WTC11 (cell line): ENCODE measurements around the gene FZD7. TPM values are rescaled to one million over a fixed set of nuclear protein-coding genes. Genes with fewer than 3 reads are reported as not detected.

ENCODE experiments used
- ATAC-seq: fragments of 200-7000 bp; cut with Tn5 transposase; 2 replicates; pipeline ENCODE4 v1.10.0; 2021; ENCODE audit warnings: mild to moderate bottlenecking, moderate library complexity
- CTCF ChIA-PET: fragments of 300-600 bp; sonication (Branson Sonifier 250); formaldehyde crosslinking; loops from one replicate; lab custom pipeline; 2021; ENCODE audit warnings: antibody characterized with exemption; lab: Charles Lee
- POLR2A ChIA-PET: fragments of 350-600 bp; sonication (Branson Sonifier 250); formaldehyde crosslinking; loops from one replicate; lab custom pipeline; 2021; ENCODE audit warnings: antibody characterized with exemption; lab: Charles Lee
- DNase-seq: peaks from one replicate; pipeline ENCODE4 v3.0.0; 2021; ENCODE audit warnings: low spot score
- H3K27ac Mint-ChIP-seq: 2 replicates; pipeline ENCODE4 v1.8.0; 2021; ENCODE audit warnings: mixed read lengths
- H3K27me3 Mint-ChIP-seq: 2 replicates; pipeline ENCODE4 v1.8.0; 2021; ENCODE audit warnings: low read depth, mild to moderate bottlenecking, moderate library complexity, mixed read lengths
- H3K36me3 Mint-ChIP-seq: 2 replicates; pipeline ENCODE4 v1.8.0; 2021; ENCODE audit warnings: mixed read lengths
- H3K4me1 Mint-ChIP-seq: 2 replicates; pipeline ENCODE4 v1.8.0; 2022; ENCODE audit warnings: mixed read lengths
- H3K4me3 Mint-ChIP-seq: 2 replicates; pipeline ENCODE4 v1.8.0; 2021; ENCODE audit warnings: mild to moderate bottlenecking, moderate library complexity, mixed read lengths
- H3K9me3 Mint-ChIP-seq: 2 replicates; pipeline ENCODE4 v1.8.0; 2021; ENCODE audit warnings: mixed read lengths
- CBFB ChIP-seq: sonication (generic); formaldehyde crosslinking; IDR thresholded peaks from 2 replicates; pipeline ENCODE4 v1.8.1; 2022; ENCODE audit warnings: mild to moderate bottlenecking, low read depth, missing genetic modification reagents
- FOXJ3 ChIP-seq: sonication (generic); formaldehyde crosslinking; IDR thresholded peaks from 2 replicates; pipeline ENCODE4 v1.9.0; 2021; ENCODE audit warnings: missing genetic modification reagents, mild to moderate bottlenecking, borderline replicate concordance
- GABPB1 ChIP-seq: sonication (generic); formaldehyde crosslinking; IDR thresholded peaks from 2 replicates; pipeline ENCODE4 v1.8.1; 2023; ENCODE audit warnings: mild to moderate bottlenecking, missing genetic modification reagents
- JUN ChIP-seq: sonication (generic); formaldehyde crosslinking; IDR thresholded peaks from 2 replicates; pipeline ENCODE4 v1.8.0; 2023; ENCODE audit warnings: mild to moderate bottlenecking, missing genetic modification reagents
- NR3C1 ChIP-seq: sonication (generic); formaldehyde crosslinking; conservative IDR thresholded peaks from 2 replicates; pipeline ENCODE4 v1.8.1; 2023; ENCODE audit warnings: low read depth, mild to moderate bottlenecking, missing genetic modification reagents
- PRRX2 ChIP-seq: fragments of 250-450 bp; sonication (Bioruptor Pico); IDR thresholded peaks from 2 replicates; pipeline ENCODE4 v1.8.0; 2021; ENCODE audit warnings: mild to moderate bottlenecking
- RELA ChIP-seq: sonication (generic); formaldehyde crosslinking; IDR thresholded peaks from 2 replicates; pipeline ENCODE4 v1.8.1; 2022; ENCODE audit warnings: missing genetic modification reagents, mild to moderate bottlenecking, borderline replicate concordance
- RORB ChIP-seq: fragments of 250-450 bp; sonication (Bioruptor Pico); IDR thresholded peaks from 2 replicates; pipeline ENCODE4 v1.9.0; 2021; ENCODE audit warnings: mild to moderate bottlenecking
- TCF7 ChIP-seq: sonication (generic); formaldehyde crosslinking; IDR thresholded peaks from 2 replicates; pipeline ENCODE4 v1.8.0; 2022; ENCODE audit warnings: mild to moderate bottlenecking, low read depth, missing genetic modification reagents, moderate library complexity
- ZNF121 ChIP-seq: sonication (generic); formaldehyde crosslinking; IDR thresholded peaks from 2 replicates; pipeline ENCODE4 v1.8.0; 2023; ENCODE audit warnings: missing genetic modification reagents
- ZNF263 ChIP-seq: sonication (generic); formaldehyde crosslinking; IDR thresholded peaks from 2 replicates; pipeline ENCODE4 v1.8.1; 2022; ENCODE audit warnings: low read depth, mild to moderate bottlenecking, moderate library complexity, missing genetic modification reagents
- ZNF423 ChIP-seq: fragments of 250-450 bp; sonication (Bioruptor Pico); IDR thresholded peaks from 2 replicates; pipeline ENCODE4 v2.1.2; 2022; ENCODE audit warnings: mild to moderate bottlenecking, moderate library complexity
- total RNA-seq: library from RNA; stranded (reverse); gene quantifications from 3 replicates; pipeline ENCODE4 v1.2.3, GENCODE V29; 2021
- TF ChIP-seq, protein P1 (sequence below): sonication (generic); formaldehyde crosslinking; IDR thresholded peaks from 2 replicates; pipeline ENCODE4 v1.8.0; 2022; ENCODE audit warnings: mild to moderate bottlenecking, missing genetic modification reagents
- TF ChIP-seq, protein P2 (sequence below): sonication (generic); formaldehyde crosslinking; conservative IDR thresholded peaks from 2 replicates; pipeline ENCODE4 v1.8.1; 2023; ENCODE audit warnings: mild to moderate bottlenecking, low read depth, missing genetic modification reagents, moderate library complexity
- TF ChIP-seq, protein P3 (sequence below): sonication (generic); formaldehyde crosslinking; conservative IDR thresholded peaks from 2 replicates; pipeline ENCODE4 v1.8.1; 2022; ENCODE audit warnings: mild to moderate bottlenecking, missing genetic modification reagents
- TF ChIP-seq, protein P4 (sequence below): sonication (generic); formaldehyde crosslinking; IDR thresholded peaks from 2 replicates; pipeline ENCODE4 v1.8.1; 2022; ENCODE audit warnings: mild to moderate bottlenecking, moderate library complexity, missing genetic modification reagents
- TF ChIP-seq, protein P5 (sequence below): sonication (generic); formaldehyde crosslinking; IDR thresholded peaks from 2 replicates; pipeline ENCODE4 v1.8.1; 2023; ENCODE audit warnings: mild to moderate bottlenecking, missing genetic modification reagents, moderate library complexity
- TF ChIP-seq, protein P6 (sequence below): sonication (generic); formaldehyde crosslinking; IDR thresholded peaks from 2 replicates; pipeline ENCODE4 v1.8.0; 2023; ENCODE audit warnings: mild to moderate bottlenecking, missing genetic modification reagents
- TF ChIP-seq, protein P7 (sequence below): fragments of 250-450 bp; sonication (Bioruptor Pico); IDR thresholded peaks from 2 replicates; pipeline ENCODE4 v1.9.0; 2021; ENCODE audit warnings: mild to moderate bottlenecking
- TF ChIP-seq, protein P8 (sequence below): fragments of 250-450 bp; sonication (Bioruptor Pico); IDR thresholded peaks from 2 replicates; pipeline ENCODE4 v1.8.0; 2021; ENCODE audit warnings: mild to moderate bottlenecking

The FZD7 gene
- total RNA-seq, 1 experiment from 2014 or later = 153 TPM

DNA sequence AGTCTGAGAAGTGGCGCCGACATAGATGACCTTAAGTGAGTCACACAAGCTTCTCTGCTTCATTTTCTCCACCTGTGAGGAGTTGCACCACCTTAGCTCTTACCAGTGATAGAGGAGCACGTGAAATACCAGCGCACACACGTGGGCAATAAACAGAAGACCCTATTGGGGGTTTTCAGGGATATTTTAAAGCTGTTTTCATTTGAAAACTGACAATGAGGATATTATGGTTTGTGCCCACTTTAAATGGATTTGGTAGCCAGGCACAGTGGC, 47.3 kb upstream of the FZD7 start:
- H3K36me3 Mint-ChIP-seq = no peaks in the 10 kb centered on the region
- ATAC-seq = no peak
- TF ChIP-seq, protein P1, sequence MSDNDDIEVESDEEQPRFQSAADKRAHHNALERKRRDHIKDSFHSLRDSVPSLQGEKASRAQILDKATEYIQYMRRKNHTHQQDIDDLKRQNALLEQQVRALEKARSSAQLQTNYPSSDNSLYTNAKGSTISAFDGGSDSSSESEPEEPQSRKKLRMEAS (CRISPR knock-in tag) = no peak
- TF ChIP-seq ZNF121 (no peak), JUN (CRISPR knock-in tag) (no peak), RELA (no peak), RORB (CRISPR knock-in tag) (no peak), CBFB (CRISPR knock-in tag) (no peak), FOXJ3 (no peak), TCF7 (no peak), PRRX2 (no peak), NR3C1 (CRISPR knock-in tag) (no peak), ZNF263 (CRISPR knock-in tag) (no peak), ZNF423 (CRISPR knock-in tag) (no peak), GABPB1 (CRISPR knock-in tag) (no peak)
- TF ChIP-seq, protein P2, sequence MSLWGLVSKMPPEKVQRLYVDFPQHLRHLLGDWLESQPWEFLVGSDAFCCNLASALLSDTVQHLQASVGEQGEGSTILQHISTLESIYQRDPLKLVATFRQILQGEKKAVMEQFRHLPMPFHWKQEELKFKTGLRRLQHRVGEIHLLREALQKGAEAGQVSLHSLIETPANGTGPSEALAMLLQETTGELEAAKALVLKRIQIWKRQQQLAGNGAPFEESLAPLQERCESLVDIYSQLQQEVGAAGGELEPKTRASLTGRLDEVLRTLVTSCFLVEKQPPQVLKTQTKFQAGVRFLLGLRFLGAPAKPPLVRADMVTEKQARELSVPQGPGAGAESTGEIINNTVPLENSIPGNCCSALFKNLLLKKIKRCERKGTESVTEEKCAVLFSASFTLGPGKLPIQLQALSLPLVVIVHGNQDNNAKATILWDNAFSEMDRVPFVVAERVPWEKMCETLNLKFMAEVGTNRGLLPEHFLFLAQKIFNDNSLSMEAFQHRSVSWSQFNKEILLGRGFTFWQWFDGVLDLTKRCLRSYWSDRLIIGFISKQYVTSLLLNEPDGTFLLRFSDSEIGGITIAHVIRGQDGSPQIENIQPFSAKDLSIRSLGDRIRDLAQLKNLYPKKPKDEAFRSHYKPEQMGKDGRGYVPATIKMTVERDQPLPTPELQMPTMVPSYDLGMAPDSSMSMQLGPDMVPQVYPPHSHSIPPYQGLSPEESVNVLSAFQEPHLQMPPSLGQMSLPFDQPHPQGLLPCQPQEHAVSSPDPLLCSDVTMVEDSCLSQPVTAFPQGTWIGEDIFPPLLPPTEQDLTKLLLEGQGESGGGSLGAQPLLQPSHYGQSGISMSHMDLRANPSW = no peak
- TF ChIP-seq, protein P3, sequence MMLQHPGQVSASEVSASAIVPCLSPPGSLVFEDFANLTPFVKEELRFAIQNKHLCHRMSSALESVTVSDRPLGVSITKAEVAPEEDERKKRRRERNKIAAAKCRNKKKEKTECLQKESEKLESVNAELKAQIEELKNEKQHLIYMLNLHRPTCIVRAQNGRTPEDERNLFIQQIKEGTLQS (CRISPR knock-in tag) = no peak
- TF ChIP-seq, protein P4, sequence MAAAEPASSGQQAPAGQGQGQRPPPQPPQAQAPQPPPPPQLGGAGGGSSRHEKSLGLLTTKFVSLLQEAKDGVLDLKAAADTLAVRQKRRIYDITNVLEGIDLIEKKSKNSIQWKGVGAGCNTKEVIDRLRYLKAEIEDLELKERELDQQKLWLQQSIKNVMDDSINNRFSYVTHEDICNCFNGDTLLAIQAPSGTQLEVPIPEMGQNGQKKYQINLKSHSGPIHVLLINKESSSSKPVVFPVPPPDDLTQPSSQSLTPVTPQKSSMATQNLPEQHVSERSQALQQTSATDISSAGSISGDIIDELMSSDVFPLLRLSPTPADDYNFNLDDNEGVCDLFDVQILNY (CRISPR knock-in tag) = no peak
- TF ChIP-seq, protein P5, sequence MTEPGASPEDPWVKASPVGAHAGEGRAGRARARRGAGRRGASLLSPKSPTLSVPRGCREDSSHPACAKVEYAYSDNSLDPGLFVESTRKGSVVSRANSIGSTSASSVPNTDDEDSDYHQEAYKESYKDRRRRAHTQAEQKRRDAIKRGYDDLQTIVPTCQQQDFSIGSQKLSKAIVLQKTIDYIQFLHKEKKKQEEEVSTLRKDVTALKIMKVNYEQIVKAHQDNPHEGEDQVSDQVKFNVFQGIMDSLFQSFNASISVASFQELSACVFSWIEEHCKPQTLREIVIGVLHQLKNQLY (CRISPR knock-in tag) = no peak
- TF ChIP-seq, protein P6, sequence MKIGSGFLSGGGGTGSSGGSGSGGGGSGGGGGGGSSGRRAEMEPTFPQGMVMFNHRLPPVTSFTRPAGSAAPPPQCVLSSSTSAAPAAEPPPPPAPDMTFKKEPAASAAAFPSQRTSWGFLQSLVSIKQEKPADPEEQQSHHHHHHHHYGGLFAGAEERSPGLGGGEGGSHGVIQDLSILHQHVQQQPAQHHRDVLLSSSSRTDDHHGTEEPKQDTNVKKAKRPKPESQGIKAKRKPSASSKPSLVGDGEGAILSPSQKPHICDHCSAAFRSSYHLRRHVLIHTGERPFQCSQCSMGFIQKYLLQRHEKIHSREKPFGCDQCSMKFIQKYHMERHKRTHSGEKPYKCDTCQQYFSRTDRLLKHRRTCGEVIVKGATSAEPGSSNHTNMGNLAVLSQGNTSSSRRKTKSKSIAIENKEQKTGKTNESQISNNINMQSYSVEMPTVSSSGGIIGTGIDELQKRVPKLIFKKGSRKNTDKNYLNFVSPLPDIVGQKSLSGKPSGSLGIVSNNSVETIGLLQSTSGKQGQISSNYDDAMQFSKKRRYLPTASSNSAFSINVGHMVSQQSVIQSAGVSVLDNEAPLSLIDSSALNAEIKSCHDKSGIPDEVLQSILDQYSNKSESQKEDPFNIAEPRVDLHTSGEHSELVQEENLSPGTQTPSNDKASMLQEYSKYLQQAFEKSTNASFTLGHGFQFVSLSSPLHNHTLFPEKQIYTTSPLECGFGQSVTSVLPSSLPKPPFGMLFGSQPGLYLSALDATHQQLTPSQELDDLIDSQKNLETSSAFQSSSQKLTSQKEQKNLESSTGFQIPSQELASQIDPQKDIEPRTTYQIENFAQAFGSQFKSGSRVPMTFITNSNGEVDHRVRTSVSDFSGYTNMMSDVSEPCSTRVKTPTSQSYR (CRISPR knock-in tag) = no peak
- TF ChIP-seq, protein P7, sequence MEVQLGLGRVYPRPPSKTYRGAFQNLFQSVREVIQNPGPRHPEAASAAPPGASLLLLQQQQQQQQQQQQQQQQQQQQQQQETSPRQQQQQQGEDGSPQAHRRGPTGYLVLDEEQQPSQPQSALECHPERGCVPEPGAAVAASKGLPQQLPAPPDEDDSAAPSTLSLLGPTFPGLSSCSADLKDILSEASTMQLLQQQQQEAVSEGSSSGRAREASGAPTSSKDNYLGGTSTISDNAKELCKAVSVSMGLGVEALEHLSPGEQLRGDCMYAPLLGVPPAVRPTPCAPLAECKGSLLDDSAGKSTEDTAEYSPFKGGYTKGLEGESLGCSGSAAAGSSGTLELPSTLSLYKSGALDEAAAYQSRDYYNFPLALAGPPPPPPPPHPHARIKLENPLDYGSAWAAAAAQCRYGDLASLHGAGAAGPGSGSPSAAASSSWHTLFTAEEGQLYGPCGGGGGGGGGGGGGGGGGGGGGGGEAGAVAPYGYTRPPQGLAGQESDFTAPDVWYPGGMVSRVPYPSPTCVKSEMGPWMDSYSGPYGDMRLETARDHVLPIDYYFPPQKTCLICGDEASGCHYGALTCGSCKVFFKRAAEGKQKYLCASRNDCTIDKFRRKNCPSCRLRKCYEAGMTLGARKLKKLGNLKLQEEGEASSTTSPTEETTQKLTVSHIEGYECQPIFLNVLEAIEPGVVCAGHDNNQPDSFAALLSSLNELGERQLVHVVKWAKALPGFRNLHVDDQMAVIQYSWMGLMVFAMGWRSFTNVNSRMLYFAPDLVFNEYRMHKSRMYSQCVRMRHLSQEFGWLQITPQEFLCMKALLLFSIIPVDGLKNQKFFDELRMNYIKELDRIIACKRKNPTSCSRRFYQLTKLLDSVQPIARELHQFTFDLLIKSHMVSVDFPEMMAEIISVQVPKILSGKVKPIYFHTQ (CRISPR knock-in tag) = no peak
- TF ChIP-seq, protein P8, sequence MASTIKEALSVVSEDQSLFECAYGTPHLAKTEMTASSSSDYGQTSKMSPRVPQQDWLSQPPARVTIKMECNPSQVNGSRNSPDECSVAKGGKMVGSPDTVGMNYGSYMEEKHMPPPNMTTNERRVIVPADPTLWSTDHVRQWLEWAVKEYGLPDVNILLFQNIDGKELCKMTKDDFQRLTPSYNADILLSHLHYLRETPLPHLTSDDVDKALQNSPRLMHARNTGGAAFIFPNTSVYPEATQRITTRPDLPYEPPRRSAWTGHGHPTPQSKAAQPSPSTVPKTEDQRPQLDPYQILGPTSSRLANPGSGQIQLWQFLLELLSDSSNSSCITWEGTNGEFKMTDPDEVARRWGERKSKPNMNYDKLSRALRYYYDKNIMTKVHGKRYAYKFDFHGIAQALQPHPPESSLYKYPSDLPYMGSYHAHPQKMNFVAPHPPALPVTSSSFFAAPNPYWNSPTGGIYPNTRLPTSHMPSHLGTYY (CRISPR knock-in tag) = no peak
- TF ChIP-seq, all 79 proteins: peak for 0
- Mint-ChIP-seq H3K4me3 (no peak overlapping the region), H3K27ac (no peak overlapping the region), H3K27me3 (no peaks in the 10 kb centered on the region), H3K9me3 (no peaks in the 10 kb centered on the region), H3K4me1 (peaks cover 32% of the 10 kb centered on the region)
- DNase-seq = no peak
- CTCF ChIA-PET = no interaction called here
- POLR2A ChIA-PET = no interaction called here
